ENCODE results near the gene TGM3.

TGM3 gene

DNA sequence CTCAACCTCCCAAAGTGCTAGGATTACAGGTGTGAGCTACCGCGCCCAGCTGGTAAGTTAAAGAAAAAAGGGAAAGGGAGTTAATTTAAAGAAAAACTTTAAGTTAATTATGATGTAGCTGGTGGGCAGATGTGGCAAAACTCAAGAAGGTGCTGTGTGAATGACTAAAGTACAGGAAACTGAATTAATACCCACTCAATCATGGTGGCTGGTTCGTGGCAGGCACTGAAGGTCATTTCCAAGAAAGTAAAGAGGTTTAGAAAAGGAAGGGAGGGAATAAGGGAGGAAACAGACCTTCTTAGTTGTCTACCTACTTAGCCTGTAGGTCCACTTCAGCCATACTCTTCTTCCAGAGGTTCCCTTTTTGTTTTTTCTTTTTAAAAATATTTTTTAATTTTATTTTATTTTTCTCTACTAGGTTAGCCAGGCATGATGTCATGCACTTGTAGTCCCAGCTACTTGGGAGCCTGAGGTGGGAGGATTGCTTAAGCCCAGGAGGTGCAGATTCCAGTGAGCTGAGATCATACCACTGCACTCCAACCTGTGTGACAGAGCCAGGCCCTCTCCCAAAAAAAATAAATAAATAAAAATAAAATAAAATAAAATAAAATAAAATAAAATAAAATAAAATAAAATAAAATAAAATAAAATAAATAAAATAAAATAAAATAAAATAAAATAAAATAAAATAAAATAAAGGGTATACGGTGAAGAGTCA lies 11.9 kb upstream of the TGM3 start (continued):
- TF ChIP-seq SALL2 (tag by site-specific recombination; IDR thresholded peaks at IDR 0.05; ENCODE audit: borderline replicate concordance) (no peak), SP7 (tag by site-specific recombination; IDR thresholded peaks at IDR 0.05) (0 out of 2 replicates have a peak, but pooled peaks have one; percentile 19), ZNF629 (tag by site-specific recombination; IDR thresholded peaks at IDR 0.05) (peak; percentile 71), IKZF3 (tag by site-specific recombination; IDR thresholded peaks at IDR 0.05) (no peak), MZF1 (tag by site-specific recombination; IDR thresholded peaks at IDR 0.05; ENCODE audit: borderline replicate concordance) (no peak), ZNF112 (tag by site-specific recombination; IDR thresholded peaks at IDR 0.05) (no peak), ZNF404 (tag by site-specific recombination; IDR thresholded peaks at IDR 0.05) (no peak), ZFHX2 (tag by site-specific recombination; conservative IDR thresholded peaks at IDR 0.05) (0 out of 2 replicates have a peak, but pooled peaks have one; percentile 22), SCRT2 (tag by site-specific recombination; IDR thresholded peaks at IDR 0.05) (peak; percentile 76), ATF2 (tag by site-specific recombination; IDR thresholded peaks at IDR 0.05; ENCODE audit: low read depth) (peak; percentile 69), ZNF747 (tag by site-specific recombination; IDR thresholded peaks at IDR 0.05) (no peak), HOXA7 (CRISPR knock-in tag; IDR thresholded peaks at IDR 0.05; ENCODE audit: borderline replicate concordance) (no peak), ZNF514 (tag by site-specific recombination; IDR thresholded peaks at IDR 0.05) (no peak), PRDM10 (tag by site-specific recombination; IDR thresholded peaks at IDR 0.05) (peak; percentile 22; the same call in 1 of the 2 replicates), ZNF366 (tag by site-specific recombination; conservative IDR thresholded peaks at IDR 0.05) (0 out of 2 replicates have a peak, but pooled peaks have one; percentile 27), ZNF335 (tag by site-specific recombination; conservative IDR thresholded peaks at IDR 0.05) (peak; percentile 72), ZNF785 (tag by site-specific recombination; IDR thresholded peaks at IDR 0.05) (no peak), ZNF354C (tag by site-specific recombination; IDR thresholded peaks at IDR 0.05; ENCODE audit: borderline replicate concordance, low read depth) (no peak), ZNF148 (tag by site-specific recombination; IDR thresholded peaks at IDR 0.05; ENCODE audit: borderline replicate concordance) (no peak), ZBTB8A (tag by site-specific recombination; IDR thresholded peaks at IDR 0.05) (no peak), ZNF132 (tag by site-specific recombination; IDR thresholded peaks at IDR 0.05; ENCODE audit: borderline replicate concordance) (no peak), ZNF658 (tag by site-specific recombination; IDR thresholded peaks at IDR 0.05) (no peak), KLF7 (tag by site-specific recombination; IDR thresholded peaks at IDR 0.05; ENCODE audit: borderline replicate concordance) (no peak)
- TF ChIP-seq, protein P1, sequence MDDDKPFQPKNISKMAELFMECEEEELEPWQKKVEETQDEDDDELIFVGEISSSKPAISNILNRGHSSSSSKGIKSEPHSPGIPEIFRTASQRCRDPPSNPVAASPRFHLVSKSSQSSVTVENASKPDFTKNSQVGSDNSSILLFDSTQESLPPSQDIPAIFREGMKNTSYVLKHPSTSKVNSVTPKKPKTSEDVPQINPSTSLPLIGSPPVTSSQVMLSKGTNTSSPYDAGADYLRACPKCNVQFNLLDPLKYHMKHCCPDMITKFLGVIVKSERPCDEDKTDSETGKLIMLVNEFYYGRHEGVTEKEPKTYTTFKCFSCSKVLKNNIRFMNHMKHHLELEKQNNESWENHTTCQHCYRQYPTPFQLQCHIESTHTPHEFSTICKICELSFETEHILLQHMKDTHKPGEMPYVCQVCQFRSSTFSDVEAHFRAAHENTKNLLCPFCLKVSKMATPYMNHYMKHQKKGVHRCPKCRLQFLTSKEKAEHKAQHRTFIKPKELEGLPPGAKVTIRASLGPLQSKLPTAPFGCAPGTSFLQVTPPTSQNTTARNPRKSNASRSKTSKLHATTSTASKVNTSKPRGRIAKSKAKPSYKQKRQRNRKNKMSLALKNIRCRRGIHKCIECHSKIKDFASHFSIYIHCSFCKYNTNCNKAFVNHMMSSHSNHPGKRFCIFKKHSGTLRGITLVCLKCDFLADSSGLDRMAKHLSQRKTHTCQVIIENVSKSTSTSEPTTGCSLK (tag by site-specific recombination; IDR thresholded peaks at IDR 0.05) = no peak
- TF ChIP-seq, protein P2, sequence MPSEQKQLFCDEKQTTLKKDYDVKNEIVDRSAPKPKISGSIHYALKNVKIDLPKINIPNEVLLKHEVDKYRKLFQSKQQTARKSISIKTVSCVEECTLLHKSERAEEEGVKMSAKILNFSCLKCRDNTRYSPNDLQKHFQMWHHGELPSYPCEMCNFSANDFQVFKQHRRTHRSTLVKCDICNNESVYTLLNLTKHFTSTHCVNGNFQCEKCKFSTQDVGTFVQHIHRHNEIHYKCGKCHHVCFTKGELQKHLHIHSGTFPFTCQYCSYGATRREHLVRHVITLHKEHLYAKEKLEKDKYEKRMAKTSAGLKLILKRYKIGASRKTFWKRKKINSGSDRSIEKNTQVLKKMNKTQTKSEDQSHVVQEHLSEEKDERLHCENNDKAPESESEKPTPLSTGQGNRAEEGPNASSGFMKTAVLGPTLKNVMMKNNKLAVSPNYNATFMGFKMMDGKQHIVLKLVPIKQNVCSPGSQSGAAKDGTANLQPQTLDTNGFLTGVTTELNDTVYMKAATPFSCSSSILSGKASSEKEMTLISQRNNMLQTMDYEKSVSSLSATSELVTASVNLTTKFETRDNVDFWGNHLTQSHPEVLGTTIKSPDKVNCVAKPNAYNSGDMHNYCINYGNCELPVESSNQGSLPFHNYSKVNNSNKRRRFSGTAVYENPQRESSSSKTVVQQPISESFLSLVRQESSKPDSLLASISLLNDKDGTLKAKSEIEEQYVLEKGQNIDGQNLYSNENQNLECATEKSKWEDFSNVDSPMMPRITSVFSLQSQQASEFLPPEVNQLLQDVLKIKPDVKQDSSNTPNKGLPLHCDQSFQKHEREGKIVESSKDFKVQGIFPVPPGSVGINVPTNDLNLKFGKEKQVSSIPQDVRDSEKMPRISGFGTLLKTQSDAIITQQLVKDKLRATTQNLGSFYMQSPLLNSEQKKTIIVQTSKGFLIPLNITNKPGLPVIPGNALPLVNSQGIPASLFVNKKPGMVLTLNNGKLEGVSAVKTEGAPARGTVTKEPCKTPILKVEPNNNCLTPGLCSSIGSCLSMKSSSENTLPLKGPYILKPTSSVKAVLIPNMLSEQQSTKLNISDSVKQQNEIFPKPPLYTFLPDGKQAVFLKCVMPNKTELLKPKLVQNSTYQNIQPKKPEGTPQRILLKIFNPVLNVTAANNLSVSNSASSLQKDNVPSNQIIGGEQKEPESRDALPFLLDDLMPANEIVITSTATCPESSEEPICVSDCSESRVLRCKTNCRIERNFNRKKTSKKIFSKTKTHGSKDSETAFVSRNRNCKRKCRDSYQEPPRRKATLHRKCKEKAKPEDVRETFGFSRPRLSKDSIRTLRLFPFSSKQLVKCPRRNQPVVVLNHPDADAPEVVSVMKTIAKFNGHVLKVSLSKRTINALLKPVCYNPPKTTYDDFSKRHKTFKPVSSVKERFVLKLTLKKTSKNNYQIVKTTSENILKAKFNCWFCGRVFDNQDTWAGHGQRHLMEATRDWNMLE (tag by site-specific recombination; conservative IDR thresholded peaks at IDR 0.05; ENCODE audit: low read depth) = no peak

All from HEK293 (cell line).